Spleen (tissue), 7 donors: ENCODE data around the gene FYN.

Source experiments
- POLR2A ChIP-seq, 3 donors: fragments of 450-650 bp; IDR thresholded peaks; one replicate each; pipeline ENCODE4 v1.5.1; 2017; ENCODE audit warnings: antibody characterized with exemption in 3 of 3, mild to moderate bottlenecking in 1 of 3
- POLR2AphosphoS5 ChIP-seq, 3 donors: sonication (generic); formaldehyde crosslinking; IDR thresholded peaks; one replicate each; pipeline ENCODE4 v1.5.1; 2017; ENCODE audit warnings: antibody characterized with exemption in 3 of 3
- TF ChIP-seq, protein P1 (sequence below), 11 experiments: fragments of 200-600 bp in 7 of 11; fragments of 450-650 bp in 4 of 11; sonication (generic) in 4 of 11; IDR thresholded peaks in 8 of 11; conservative IDR thresholded peaks in 3 of 11; 1 replicate in 7 of 11; 2 replicates in 4 of 11; pipeline versions ENCODE4 v1.4.0 to v1.8.0; 2016 to 2021; ENCODE audit warnings: antibody characterized with exemption in 11 of 11, inconsistent platforms in 4 of 11, mild to moderate bottlenecking in 1 of 11
- donor health status: DM: no; HTN: no; CAD: no; lungs with moderate emphysema.
- donor health status: DM: no; HTN: no; CAD: no.
- donor health status: DM: no; HTN: no; CAD: no.

DNA sequence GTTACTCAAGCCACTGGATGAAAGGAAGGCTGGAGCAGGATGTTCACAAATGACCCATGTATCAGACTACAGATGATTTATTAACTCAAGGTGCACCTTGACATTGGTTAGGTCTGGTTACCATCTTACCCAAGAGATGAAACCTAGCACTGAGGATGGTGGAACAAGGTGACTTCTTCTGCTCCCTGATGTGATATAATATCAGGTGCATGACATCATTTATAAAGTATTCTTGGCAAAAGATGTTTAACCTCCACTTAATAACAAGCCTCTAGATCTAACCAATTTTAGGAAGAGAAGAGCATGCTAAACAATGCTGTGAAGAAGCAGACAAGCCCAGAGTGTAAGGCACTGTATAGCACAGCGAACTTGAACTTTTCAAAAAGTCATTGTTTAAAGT lies 100.9 kb downstream of the FYN start:
- TF ChIP-seq, protein P1, sequence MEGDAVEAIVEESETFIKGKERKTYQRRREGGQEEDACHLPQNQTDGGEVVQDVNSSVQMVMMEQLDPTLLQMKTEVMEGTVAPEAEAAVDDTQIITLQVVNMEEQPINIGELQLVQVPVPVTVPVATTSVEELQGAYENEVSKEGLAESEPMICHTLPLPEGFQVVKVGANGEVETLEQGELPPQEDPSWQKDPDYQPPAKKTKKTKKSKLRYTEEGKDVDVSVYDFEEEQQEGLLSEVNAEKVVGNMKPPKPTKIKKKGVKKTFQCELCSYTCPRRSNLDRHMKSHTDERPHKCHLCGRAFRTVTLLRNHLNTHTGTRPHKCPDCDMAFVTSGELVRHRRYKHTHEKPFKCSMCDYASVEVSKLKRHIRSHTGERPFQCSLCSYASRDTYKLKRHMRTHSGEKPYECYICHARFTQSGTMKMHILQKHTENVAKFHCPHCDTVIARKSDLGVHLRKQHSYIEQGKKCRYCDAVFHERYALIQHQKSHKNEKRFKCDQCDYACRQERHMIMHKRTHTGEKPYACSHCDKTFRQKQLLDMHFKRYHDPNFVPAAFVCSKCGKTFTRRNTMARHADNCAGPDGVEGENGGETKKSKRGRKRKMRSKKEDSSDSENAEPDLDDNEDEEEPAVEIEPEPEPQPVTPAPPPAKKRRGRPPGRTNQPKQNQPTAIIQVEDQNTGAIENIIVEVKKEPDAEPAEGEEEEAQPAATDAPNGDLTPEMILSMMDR (IDR thresholded peaks at IDR 0.05 in 8 of 11, conservative IDR thresholded peaks at IDR 0.05 in 3 of 11): no peak
- no peak for TF ChIP-seq POLR2AphosphoS5 (IDR thresholded peaks at IDR 0.05)
- TF ChIP-seq POLR2A (IDR thresholded peaks at IDR 0.05): no peak
